Endometrial microvascular endothelial cells (primary cell): ENCODE data around the gene PLCD4. TPM values are rescaled to one million over a fixed set of nuclear protein-coding genes. Genes with fewer than 3 reads are reported as not detected.

Experiments used
- in situ Hi-C: cut with HindIII; loops from 2 replicates; pipeline ENCODE4 v1.10.0; 2017; ENCODE audit warnings: low sequenced_read_pairs, low pct_unique_long_range_greater_than_20kb; ENCODE audit errors: inconsistent ontology term
- total RNA-seq: library from RNA; depleted of rRNA; stranded (reverse); fragments of >200 nt; gene quantifications from one replicate; pipeline ENCODE4 v1.2.3, GENCODE V29; 2015; ENCODE audit errors: inconsistent ontology term

The PLCD4 gene
- total RNA-seq, 1 donor from 2014 or later = 2.0 TPM

DNA sequence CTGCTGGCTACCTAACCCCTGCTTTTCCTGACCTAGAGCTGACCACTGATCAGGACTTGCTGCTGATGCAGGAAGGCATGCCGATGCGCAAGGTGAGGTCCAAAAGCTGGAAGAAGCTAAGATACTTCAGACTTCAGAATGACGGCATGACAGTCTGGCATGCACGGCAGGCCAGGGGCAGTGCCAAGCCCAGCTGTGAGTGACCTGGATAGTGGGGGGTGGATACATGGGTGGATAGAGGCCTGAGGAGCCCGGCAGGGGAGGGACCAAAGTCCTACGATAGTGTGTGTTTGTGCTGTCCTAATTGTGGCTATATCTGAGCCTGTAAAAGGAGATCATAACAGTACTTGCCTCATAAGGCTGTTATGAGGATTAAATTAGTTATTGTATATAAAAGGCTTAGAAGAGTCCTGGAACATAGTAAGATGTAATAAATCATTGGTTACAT lies 8.2 kb downstream of the PLCD4 start:
- in situ Hi-C loops = no loop called here

- in situ Hi-C loops = no loop called here
Measured at GRCh38 chr2:218618102-218618860, 10.6 kb downstream of the PLCD4 start.

DNA sequence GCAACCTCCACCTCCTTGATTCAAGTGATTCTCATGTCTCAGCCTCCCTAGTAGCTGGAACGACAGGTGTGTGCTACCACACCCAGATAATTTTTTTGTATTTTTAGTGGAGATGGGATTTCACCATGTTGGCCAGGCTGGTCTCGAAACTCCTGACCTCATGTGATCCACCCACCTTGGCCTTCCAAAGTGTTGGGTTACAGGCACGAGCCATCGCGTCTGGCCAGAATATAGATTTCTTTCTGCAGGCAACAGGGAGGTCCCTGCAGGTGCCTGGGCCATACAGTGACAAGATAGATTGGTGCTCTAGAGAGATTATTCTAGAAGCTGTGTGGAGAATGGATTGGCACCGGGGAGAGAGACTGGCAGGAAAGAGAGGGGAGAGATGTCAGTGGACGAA lies 13.3 kb downstream of the PLCD4 start:
- in situ Hi-C loops = no loop called here

GRCh38 chr2:218622606-218623365 lies 15.1 kb downstream of the PLCD4 start:
- in situ Hi-C loops = no loop called here

GRCh38 chr2:218623366-218623705 lies 15.6 kb downstream of the PLCD4 start:
- in situ Hi-C loops = no loop called here

GRCh38 chr2:218626369-218626768 lies 18.7 kb downstream of the PLCD4 start:
- in situ Hi-C loops = no loop called here

DNA sequence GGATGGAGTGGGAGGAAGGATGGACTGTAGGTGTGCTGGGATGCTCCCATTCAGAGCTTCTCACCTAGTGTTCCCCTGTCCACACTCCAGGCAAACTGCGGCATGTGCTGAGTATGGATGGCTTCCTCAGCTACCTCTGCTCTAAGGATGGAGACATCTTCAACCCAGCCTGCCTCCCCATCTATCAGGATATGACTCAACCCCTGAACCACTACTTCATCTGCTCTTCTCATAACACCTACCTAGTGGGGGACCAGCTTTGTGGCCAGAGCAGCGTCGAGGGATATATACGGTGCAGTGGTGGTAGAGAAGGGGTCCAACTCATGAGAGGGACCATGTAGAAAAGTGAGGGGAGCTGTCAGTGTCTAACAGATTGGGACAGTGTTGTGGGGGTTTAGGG lies 20.2 kb downstream of the PLCD4 start:
- in situ Hi-C loops = no loop called here

- in situ Hi-C loops = no loop called here
Measured at GRCh38 chr2:218631837-218632236, 24.1 kb downstream of the PLCD4 start.

- in situ Hi-C loops = no loop called here
Measured at GRCh38 chr2:218635719-218636118, 28.0 kb downstream of the PLCD4 start.

DNA sequence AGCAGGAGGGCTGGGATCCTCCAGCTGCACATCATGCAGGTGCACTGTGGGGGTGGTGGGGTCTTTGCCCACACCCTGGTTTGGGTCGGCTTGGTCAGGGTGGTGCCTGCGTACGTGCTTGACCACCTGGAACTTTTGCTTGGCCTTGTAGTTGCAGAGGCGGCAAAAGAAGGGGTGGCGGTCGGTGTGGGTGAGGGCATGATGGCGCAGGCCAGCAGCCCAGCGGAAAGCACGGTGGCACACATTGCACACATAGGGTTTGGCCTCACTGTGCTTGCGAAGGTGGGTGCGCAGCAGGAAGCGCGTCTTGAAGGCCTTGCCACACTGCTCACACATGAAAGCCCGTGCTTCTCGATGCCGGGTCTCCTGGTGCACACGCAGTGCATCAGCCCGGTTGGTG lies 30.7 kb downstream of the PLCD4 start:
- in situ Hi-C loops = no loop called here

DNA sequence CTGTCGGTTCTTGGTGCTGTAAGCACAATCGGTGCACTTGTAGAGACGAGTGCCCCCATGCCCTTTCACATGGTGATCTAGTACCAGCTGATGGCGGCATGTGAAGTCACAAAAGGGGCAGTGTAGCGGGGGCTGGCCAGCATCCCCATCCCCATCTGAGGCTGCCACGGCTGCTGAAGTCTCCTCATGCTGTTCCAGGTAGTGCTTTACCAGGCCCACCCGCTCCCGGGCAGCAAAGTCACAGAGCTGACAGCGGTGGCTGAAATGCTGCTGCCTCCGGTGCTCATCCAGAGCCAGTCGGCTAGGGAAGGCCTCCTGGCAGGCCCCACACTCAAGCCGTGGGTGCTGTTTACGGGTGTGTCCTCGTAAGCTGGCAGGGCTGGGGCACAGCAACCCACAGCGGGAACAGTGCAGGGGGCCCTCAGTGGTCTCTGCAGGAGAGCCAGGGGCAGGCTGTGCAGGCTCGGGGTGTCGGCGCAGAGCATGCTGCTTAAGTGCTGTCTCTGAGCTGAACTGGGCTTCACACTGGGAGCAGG lies 34.5 kb downstream of the PLCD4 start:
- in situ Hi-C loops = no loop called here

DNA sequence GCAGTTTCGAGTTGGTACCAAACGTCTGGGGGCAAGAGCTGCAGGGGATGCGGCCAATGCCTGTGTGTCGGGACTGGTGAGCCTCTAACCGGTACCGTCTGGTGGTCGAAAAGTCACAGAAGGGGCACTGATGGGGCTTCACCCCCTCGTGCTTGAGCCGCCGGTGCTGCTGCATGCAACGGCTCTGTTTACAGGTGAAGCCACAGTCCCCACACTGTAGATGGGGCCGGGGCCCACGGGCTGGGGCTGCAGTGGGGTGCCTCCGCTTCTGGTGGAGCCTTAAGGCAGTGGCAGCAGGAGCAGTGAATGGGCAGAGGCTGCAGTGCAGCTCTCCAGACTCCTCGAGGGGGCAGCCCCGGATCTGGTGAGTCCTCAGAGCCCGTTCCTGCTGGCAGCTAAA lies 35.1 kb downstream of the PLCD4 start:
- in situ Hi-C loops = no loop called here

DNA sequence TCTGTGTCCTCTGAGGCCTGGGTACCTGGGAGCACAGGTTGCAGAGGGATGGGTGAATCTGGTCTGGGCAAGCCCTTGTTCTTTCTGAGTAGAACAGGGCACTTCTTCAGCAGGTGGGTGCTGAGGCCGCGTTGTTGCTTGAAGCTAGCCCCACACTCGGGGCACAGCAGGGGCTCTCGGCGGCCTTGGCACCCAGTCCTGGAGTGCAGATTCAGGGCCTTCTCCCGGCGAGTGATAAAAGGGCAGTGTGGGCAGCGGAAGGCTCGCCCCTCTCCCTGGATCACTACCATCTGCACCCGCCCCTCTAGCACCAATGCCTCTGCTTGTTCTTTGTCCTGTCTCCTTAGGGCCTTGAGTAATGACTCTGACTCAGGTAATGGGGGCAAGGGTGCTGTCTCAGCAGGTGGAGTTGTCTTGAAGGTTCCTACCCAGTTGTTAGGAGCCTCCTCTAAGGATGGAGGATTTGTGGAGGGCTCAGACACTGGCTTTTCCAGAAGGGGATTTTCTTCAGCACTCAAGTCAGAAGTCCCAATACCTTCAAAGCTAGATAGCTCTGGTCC lies 36.1 kb downstream of the PLCD4 start:
- in situ Hi-C loops = no loop called here

DNA sequence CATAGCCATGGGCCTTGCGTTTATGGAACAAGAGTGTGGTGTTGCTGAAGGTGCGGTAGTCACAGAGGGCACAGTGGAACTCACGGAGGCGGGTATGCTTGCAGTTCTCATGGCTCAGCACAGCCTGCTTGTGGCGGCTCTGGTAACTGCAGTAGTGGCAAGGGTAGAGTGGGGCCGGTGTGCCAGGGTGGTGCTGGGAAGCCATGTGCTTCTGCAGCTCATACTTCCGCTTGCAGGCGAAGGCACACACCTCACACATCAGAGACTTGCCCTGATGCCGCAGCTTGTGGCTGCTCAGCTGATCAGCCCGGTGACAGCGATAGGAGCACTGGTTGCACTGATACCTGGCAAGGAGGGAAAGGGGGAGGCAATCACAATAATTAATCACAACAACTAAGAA lies 37.0 kb downstream of the PLCD4 start:
- in situ Hi-C loops = no loop called here

DNA sequence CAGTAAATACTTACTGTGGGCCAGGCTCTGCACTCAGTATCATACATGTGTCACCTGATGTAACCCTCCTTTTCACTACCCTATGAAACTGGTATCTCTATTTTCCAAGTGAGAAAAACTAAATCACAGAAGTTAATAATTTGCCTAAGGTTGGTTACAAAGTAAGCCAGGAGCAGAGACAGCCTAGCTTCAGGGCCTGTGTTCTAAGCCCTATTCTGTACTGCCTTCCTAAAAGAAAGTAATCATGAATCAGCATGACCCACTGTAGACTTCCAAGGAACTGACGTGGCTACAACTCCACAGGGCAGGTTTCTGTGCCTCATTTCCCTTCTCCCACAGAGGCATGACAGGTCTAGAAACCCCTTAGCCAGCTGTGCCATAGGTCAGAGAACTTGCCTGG lies 37.4 kb downstream of the PLCD4 start:
- in situ Hi-C loops = no loop called here

DNA sequence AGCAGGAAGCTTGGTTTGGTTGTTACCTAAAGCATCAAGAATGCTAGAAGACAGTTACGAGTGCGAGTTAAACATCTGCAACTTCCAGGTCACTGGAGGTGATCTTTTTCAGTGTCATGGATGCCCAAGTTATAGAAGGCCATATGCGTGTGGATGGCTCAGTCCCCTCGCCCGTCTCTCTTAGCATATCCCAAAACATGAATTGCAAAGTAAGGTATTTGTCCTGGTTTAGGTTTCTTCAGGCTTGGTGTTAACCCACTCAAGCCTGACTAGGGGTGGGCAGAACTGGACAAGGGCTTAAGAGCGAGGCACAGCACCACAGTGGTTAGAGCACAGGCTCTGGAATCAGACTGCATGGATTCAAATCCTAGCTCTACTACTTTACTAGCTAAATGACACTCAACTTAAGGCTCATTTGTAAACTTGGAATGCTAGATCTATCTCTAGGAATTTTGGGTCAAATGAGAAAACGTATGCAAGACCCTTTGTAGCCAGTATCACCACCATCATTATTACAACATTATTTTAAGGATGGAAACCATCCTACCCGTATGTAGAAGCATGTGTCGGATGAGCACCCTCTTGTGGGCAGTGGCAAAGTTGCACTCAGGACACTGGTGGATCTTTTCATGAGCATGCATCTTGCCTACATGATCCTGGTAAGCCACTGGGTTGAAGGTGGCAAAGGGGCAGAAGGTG lies 40.5 kb downstream of the PLCD4 start:
- in situ Hi-C loops = no loop called here

DNA sequence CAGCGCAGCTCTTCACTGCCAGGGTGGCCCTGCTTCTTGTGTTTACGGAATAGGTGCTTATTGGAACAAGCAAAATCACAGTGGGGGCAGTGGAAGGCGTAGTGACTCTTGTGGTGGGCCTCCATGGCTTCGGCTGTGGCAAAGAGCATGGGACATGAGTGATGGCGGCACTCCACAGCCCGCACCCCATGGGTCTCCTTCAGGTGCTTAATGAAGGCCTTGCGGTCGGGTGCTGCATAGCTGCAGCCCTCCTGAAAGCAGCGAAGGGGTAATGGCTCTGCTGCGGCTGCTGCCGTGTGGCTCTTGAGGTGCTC lies 41.0 kb downstream of the PLCD4 start:
- in situ Hi-C loops = no loop called here

DNA sequence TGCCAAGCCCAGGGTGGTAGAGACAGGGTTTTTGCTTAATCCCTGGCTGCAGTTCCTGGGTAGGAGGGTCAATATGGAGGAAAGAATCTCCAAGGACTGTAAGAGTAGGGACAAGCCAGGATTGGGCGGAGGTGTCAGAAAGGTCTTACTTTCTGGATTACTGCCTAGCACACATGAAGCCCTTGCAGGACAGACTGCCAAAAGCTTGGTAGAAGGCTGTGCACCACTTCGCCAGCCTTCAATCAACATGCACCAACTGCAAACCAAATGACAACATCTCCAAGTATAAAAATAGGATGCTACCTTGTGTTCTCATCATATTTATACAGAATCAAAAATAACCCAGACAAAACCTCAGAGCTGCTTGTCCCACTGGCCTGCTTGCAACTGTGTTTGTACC lies 48.1 kb downstream of the PLCD4 start:
- in situ Hi-C loops = no loop called here

DNA sequence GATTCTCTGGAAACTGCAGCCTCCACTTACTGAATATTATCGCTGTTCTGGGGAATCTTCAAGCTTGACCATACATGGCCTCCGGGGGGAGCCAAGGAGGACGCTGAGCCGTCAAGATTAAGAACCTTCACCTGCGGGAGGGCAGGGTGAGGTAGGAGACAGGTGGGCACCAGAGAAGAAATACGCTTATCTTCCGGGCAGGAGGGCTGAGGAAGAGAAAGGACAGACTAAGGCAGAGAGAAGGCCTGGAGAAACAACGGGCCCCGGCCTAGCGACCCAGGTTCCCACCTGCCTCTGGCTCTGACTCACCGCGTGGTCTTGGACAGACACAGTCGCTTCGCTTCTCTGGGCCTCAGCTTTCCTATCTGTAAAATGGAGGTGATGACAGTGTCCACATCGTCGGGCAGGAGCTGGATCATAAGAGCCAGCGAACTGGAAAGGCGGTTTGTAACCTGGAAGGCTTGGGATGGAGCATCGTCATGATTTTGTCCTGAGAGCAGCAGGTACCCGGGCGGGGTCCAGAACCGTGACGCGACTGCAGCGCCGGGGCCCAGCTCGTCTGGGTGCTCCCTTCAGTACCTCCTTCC lies 51.1 kb downstream of the PLCD4 start:
- in situ Hi-C loops = no loop called here
